Measurements from ENCODE around the gene BCAN.

DNA sequence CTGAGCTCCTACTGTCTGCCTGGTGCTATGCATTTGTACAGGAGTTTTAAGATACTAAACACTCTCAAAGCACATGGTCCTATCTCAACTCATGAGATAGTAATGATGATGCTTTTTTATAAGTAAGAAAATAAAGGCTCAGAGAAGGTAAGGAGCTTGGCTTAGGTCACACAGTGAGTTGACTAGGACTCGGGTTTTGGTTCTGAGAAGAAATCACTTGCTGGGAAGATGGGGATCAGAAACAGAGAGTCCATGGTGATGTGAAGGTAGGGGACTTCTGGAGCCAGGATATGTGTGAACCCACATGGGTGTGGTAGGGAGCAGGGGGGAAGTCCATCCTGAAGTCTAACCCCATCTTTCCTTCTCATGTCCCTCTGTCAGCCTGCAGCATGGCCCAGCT is 3.7 kb downstream of the BCAN start:
- TF ChIP-seq POLR2A (IDR thresholded peaks at IDR 0.05) (no peak), CTCF (IDR thresholded peaks at IDR 0.05) (no peak), POLR2AphosphoS5 (IDR thresholded peaks at IDR 0.05) (no peak), EP300 (IDR thresholded peaks at IDR 0.05) (no peak)

Measured in gastroesophageal sphincter (tissue), 3 donors.